Thoracic aorta (tissue), 2 donors: ENCODE measurements around the gene ADARB1. TPM values are rescaled to one million over a fixed set of nuclear protein-coding genes. Genes with fewer than 3 reads are reported as not detected.

Experiments
- ATAC-seq: fragments of 150-250 bp; one replicate; pipeline ENCODE4 v1.8.0; 2017; ENCODE audit warnings: low read depth; ENCODE audit not compliant: insufficient number of reproducible peaks, low FRiP score
- DNase-seq: peaks from one replicate; pipeline ENCODE4 v3.0.0-alpha.2; 2020; ENCODE audit warnings: low spot score
- H3K27ac ChIP-seq, 2 donors: fragments of 200-600 bp; sonication (generic); 1 replicate in 1 of 2; 2 replicates in 1 of 2; pipeline ENCODE4 v1.5.1; 2016; ENCODE audit warnings: mild to moderate bottlenecking in 2 of 2, moderate library complexity in 2 of 2
- H3K27me3 ChIP-seq: fragments of 200-600 bp; sonication (generic); replicated peaks from 2 replicates; pipeline ENCODE4 v1.6.0; 2016; ENCODE audit warnings: mild to moderate bottlenecking; ENCODE audit not compliant: insufficient read depth
- H3K36me3 ChIP-seq: fragments of 200-600 bp; sonication (generic); one replicate; pipeline ENCODE4 v1.5.1; 2016
- H3K4me1 ChIP-seq, 2 donors: fragments of 200-600 bp; sonication (generic); 1 replicate in 1 of 2; 2 replicates in 1 of 2; pipeline versions ENCODE4 v1.5.1 to v1.6.0; 2016; ENCODE audit warnings: low read depth in 2 of 2, mild to moderate bottlenecking in 1 of 2; ENCODE audit not compliant: control insufficient read depth in 1 of 2
- H3K4me3 ChIP-seq: fragments of 200-600 bp; sonication (generic); 2 replicates; pipeline ENCODE4 v1.5.1; 2016; ENCODE audit warnings: mild to moderate bottlenecking
- H3K9me3 ChIP-seq: fragments of 200-600 bp; sonication (generic); 2 replicates; pipeline ENCODE4 v1.5.1; 2016
- CTCF ChIP-seq: fragments of 200-600 bp; sonication (generic); IDR thresholded peaks from one replicate; pipeline ENCODE4 v1.5.1; 2019; ENCODE audit warnings: antibody characterized with exemption
- total RNA-seq, 2 donors: library from RNA; depleted of rRNA; stranded (reverse); fragments of >200 nt; gene quantifications; one replicate each; pipeline versions ENCODE4 v1.1.0 to v1.2.3, GENCODE V29; 2016

The ADARB1 gene
- total RNA-seq, 2 donors from 2014 or later = 124 to 201 TPM

- TF ChIP-seq CTCF = no peak
- ATAC-seq = no peak
- DNase-seq = no peak
- Histone ChIP-seq H3K27me3 (no peaks in the 10 kb centered on the region), H3K9me3 (peaks cover 24% of the 10 kb centered on the region), H3K27ac (no peak overlapping the region), H3K4me1 (no peaks in the 10 kb centered on the region), H3K4me3 (no peak overlapping the region), H3K36me3 (peaks cover 67% of the 10 kb centered on the region)
Observed at GRCh38 chr21:45183852-45184251, 109.5 kb downstream of the ADARB1 start.

GRCh38 chr21:45184869-45185268 lies 110.5 kb downstream of the ADARB1 start:
- no peak for TF ChIP-seq CTCF
- no peak overlapping the region for H3K4me3 ChIP-seq
- peaks cover 78% of the 10 kb centered on the region for H3K36me3 ChIP-seq
- H3K9me3 ChIP-seq = peaks cover 28% of the 10 kb centered on the region
- H3K27me3 ChIP-seq = no peaks in the 10 kb centered on the region
- no peak overlapping the region for H3K27ac ChIP-seq
- DNase-seq (no peak), ATAC-seq (no peak)
- H3K4me1 ChIP-seq = no peaks in the 10 kb centered on the region

- Histone ChIP-seq H3K27ac (no peak overlapping the region), H3K4me1 (no peaks in the 10 kb centered on the region), H3K36me3 (peaks cover 63% of the 10 kb centered on the region), H3K9me3 (peaks cover 31% of the 10 kb centered on the region), H3K4me3 (no peak overlapping the region), H3K27me3 (no peaks in the 10 kb centered on the region)
- TF ChIP-seq CTCF = no peak
- no peak for DNase-seq
- ATAC-seq = no peak
Observed at GRCh38 chr21:45186709-45187108, 112.3 kb downstream of the ADARB1 start.

- H3K27ac ChIP-seq = no peak overlapping the region
Observed at GRCh38 chr21:45187646-45188045, 113.3 kb downstream of the ADARB1 start.

GRCh38 chr21:45190013-45190412 lies 115.6 kb downstream of the ADARB1 start:
- no peak overlapping the region for H3K4me3 ChIP-seq
- DNase-seq (no peak), ATAC-seq (no peak)
- peaks cover 31% of the 10 kb centered on the region for H3K9me3 ChIP-seq
- peaks cover 52% of the 10 kb centered on the region for H3K36me3 ChIP-seq
- no peak overlapping the region for H3K27ac ChIP-seq
- TF ChIP-seq CTCF = no peak
- H3K4me1 ChIP-seq = no peaks in the 10 kb centered on the region
- H3K27me3 ChIP-seq = no peaks in the 10 kb centered on the region

More at GRCh38 chr21:45187646-45188045, 113.3 kb downstream of the ADARB1 start:
- Histone ChIP-seq H3K27me3 (no peaks in the 10 kb centered on the region), H3K4me3 (no peak overlapping the region), H3K4me1 (no peaks in the 10 kb centered on the region), H3K36me3 (peaks cover 63% of the 10 kb centered on the region), H3K9me3 (peaks cover 31% of the 10 kb centered on the region)
- DNase-seq = no peak
- TF ChIP-seq CTCF = no peak
- no peak for ATAC-seq
